ENCODE data around the gene NCBP2L.

Gene NCBP2L

GRCh38 chrX:107733686-107734085 lies 43.8 kb upstream of the NCBP2L start:
- no peak for DNase-seq (ENCODE audit: low read depth)
- TF ChIP-seq, protein P1, sequence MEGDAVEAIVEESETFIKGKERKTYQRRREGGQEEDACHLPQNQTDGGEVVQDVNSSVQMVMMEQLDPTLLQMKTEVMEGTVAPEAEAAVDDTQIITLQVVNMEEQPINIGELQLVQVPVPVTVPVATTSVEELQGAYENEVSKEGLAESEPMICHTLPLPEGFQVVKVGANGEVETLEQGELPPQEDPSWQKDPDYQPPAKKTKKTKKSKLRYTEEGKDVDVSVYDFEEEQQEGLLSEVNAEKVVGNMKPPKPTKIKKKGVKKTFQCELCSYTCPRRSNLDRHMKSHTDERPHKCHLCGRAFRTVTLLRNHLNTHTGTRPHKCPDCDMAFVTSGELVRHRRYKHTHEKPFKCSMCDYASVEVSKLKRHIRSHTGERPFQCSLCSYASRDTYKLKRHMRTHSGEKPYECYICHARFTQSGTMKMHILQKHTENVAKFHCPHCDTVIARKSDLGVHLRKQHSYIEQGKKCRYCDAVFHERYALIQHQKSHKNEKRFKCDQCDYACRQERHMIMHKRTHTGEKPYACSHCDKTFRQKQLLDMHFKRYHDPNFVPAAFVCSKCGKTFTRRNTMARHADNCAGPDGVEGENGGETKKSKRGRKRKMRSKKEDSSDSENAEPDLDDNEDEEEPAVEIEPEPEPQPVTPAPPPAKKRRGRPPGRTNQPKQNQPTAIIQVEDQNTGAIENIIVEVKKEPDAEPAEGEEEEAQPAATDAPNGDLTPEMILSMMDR (IDR thresholded peaks at IDR 0.05; ENCODE audit: control insufficient read depth, insufficient read depth, low read depth, low read length, missing control alignments) = no peak
- no peak overlapping the region for H3K4me3 ChIP-seq (ENCODE audit: control insufficient read depth, low read depth, low read length)

GRCh38 chrX:107734646-107735045 lies 42.9 kb upstream of the NCBP2L start:
- TF ChIP-seq, protein P1 (IDR thresholded peaks at IDR 0.05; ENCODE audit: control insufficient read depth, insufficient read depth, low read depth, low read length, missing control alignments) = no peak
- DNase-seq (ENCODE audit: low read depth) = no peak
- H3K4me3 ChIP-seq (ENCODE audit: control insufficient read depth, low read depth, low read length) = no peak overlapping the region

DNA sequence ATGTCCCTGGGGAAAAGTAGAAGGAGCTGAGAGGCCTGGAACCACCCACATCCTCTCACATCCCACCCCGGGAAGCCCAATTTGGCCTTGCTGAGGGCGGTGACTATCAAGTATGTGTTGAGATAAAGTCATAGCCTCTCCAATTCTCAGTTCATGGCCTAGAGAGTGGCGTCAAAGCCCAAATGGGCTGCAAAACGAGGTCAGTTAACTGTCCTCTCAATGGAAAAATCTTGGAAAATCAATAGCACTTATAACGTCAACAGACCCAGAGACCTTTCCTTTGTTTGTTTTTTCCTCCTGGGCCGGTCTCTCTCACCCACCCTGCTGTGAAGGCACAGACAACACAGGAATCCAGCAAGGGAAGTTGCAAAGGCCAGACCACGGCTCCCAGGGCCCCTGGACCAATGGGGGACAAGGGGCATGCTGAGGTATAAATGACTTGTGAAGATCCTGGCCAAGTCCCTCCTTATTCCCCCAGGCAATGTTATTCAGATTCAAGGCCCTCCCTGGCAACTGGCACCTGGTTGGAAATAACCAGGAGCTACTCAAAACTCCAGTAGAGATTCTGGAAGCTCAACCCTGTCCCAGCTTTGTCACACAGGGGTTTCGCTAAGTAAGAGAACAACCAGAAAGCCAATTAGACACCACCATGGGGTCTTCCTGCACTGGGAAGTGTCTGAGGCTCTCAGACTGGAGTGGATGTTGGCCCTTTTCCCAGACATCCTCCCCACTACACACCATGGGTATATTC lies 40.6 kb upstream of the NCBP2L start:
- TF ChIP-seq, protein P1 (IDR thresholded peaks at IDR 0.05; ENCODE audit: control insufficient read depth, insufficient read depth, low read depth, low read length, missing control alignments) = no peak
- DNase-seq (ENCODE audit: low read depth) = no peak
- H3K4me3 ChIP-seq (ENCODE audit: control insufficient read depth, low read depth, low read length) = no peak overlapping the region

- DNase-seq (ENCODE audit: low read depth) = no peak
- no peak overlapping the region for H3K4me3 ChIP-seq (ENCODE audit: control insufficient read depth, low read depth, low read length)
- TF ChIP-seq, protein P1 (IDR thresholded peaks at IDR 0.05; ENCODE audit: control insufficient read depth, insufficient read depth, low read depth, low read length, missing control alignments) = no peak
Measured at GRCh38 chrX:107738272-107738671, 39.3 kb upstream of the NCBP2L start.

DNA sequence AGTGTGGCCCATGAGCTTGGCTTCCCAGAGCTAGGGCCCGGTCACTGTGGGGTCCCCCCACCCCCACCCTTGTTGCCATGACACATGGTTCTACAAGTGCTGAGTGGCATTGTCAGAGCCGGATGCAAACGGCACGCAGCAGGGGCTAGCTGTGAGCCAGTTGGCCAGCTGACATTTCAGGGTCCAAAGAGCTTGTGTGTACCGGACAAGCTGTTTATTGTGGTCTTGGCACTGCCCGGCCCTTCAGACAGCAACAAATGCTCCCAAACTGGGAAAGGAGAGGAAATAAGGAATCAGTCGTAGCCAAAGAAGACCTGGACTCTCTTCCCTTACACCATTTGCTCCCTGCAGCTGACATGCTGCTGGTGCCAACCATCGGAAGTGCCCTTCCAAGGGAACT lies 38.8 kb upstream of the NCBP2L start:
- no peak for DNase-seq (ENCODE audit: low read depth)
- TF ChIP-seq, protein P1 (IDR thresholded peaks at IDR 0.05; ENCODE audit: control insufficient read depth, insufficient read depth, low read depth, low read length, missing control alignments) = no peak
- no peak overlapping the region for H3K4me3 ChIP-seq (ENCODE audit: control insufficient read depth, low read depth, low read length)

DNA sequence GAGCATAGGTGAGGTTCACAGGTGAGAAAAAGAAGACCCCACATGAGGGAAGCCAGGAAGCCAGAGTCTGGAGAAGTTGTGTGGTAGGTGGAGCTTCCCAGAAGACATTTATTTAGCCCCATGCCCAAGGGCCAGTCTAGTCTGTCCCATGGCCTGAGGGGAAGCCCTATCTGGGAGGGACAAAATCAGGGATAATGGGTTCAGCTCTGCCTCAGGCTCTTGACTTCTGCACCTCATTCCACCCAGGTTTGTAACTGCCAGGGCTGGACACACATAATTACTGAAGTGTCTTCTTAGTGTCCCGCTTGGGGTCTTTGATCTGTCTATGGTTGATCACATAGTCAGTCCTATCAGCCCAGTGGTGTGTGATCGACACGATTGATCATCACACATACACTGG lies 38.0 kb upstream of the NCBP2L start:
- DNase-seq (ENCODE audit: low read depth) = no peak

More for the DNA sequence above, 38.0 kb upstream of the NCBP2L start:
- TF ChIP-seq, protein P1 (IDR thresholded peaks at IDR 0.05; ENCODE audit: control insufficient read depth, insufficient read depth, low read depth, low read length, missing control alignments) = no peak
- H3K4me3 ChIP-seq (ENCODE audit: control insufficient read depth, low read depth, low read length) = no peak overlapping the region
